ENCODE data around the gene ACP4. TPM values are rescaled to one million over a fixed set of nuclear protein-coding genes. Genes with fewer than 3 reads are reported as not detected.
"Not testable (repeated sequence)": the region's sequence is repeated elsewhere in the genome, so short reads cannot be mapped to it uniquely, and the experiment has no call there.

Gene ACP4, protein sequence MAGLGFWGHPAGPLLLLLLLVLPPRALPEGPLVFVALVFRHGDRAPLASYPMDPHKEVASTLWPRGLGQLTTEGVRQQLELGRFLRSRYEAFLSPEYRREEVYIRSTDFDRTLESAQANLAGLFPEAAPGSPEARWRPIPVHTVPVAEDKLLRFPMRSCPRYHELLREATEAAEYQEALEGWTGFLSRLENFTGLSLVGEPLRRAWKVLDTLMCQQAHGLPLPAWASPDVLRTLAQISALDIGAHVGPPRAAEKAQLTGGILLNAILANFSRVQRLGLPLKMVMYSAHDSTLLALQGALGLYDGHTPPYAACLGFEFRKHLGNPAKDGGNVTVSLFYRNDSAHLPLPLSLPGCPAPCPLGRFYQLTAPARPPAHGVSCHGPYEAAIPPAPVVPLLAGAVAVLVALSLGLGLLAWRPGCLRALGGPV
- not detected for total RNA-seq
- long read RNA-seq: 0 reads

GRCh38 chr19:50790396-50790795 lies at the start of gene ACP4:
ACP4 (plus strand) TSS chr19:50790415; CDS start chr19:50790415, 0 bp downstream.
- DNase-seq (ENCODE audit: low spot score): no peak

- DNase-seq (ENCODE audit: low spot score): no peak
Observed at GRCh38 chr19:50741179-50741933, 48.9 kb upstream of the ACP4 start.

DNA sequence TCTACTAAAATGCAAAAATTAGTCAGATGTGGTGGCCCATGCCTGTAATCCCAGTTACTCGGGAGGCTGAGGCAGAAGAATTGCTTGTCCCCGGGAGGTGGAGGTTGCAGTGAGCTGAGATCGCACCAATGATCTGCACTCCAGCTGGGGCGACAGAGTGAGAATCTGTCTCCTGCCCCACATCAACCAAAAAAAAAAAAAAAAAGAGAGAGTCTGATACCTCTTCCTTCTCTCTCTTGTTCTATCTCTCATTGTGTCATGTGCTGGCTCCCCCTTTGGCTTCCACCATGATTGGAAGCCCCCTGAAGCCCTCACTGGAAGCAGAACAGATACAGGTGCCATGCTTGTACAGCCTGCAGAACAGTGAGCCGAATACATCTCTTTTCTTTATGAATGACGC lies 46.7 kb upstream of the ACP4 start:
- DNase-seq (ENCODE audit: low spot score): no peak

DNA sequence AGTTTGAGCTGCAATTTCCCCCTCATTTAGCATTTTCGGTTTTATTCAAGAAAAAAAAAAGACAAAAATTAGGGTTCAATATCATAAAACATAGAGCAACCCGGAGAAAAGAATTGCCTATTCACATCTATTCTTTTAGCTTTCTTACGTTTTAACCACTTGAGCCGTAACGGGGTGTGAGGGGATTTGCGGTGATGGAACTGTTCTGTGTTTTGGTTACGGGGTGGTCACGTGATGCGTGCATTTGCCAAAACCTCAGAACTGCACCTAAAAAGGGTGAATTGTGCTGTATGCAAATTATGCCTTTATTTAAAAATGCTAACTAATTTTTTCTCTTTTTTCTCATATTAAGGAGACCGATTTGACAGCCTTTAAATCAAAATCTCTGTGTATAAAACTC lies 45.0 kb upstream of the ACP4 start:
- no peak for DNase-seq (ENCODE audit: low spot score)

DNA sequence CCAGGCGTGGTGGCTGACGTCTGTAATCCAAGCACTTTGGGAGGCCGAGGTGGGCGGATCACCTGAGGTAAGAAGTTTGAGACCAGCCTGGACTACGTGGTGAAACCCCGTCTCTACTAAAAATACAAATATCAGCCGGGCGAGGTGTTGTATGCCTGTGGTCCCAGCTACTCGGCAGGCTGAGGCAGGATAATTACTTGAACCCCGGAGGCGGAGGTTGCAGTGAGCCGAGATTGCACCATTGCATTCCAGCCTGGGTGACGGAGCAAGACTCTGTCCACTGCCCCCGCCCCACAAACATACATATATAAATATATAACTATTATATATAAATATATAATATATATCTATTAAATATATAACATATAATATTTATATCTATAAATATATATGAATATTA lies 43.1 kb upstream of the ACP4 start:
- DNase-seq (ENCODE audit: low spot score): not testable (repeated sequence)

DNA sequence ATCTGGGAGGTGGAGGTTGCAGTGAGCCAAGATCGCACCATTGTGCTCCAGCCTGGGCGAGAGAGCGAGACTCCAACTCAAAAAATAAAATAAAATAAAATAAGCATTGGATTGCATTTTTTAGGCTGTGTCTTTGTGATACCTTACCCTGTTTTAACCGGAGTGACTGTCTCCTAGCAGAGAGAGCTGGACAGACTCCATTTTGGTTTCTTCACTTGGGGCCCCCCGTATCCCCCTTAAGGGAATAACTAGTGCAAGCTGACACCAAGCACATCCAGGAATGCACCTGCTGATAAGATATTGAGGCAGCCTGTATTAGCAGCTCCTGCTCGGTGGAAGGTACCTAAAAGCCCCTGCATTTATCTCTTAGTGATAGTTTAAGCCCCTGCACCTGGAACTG lies 40.7 kb upstream of the ACP4 start:
- DNase-seq (ENCODE audit: low spot score): no peak

GRCh38 chr19:50750010-50750409 lies 40.2 kb upstream of the ACP4 start:
- DNase-seq (ENCODE audit: low spot score): no peak

DNA sequence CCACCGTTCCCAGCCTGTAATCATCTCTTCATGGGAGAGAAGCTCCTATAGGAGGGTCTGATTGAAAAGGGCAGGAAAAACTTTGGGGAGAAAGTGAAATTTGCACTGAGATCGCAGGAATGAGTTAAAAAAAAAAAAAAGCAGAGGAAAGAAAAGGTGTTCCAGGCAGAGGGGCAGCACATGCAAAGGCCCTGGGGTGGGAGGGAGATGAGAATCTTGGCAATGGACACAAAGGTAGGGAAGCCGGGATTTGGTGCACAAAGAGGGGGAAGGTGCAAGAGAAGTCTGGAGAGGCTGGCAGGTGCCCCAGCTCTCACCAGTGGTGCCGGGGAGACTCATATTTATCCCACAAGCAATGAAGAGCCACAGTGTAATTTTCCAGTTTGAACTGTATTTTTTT lies 36.3 kb upstream of the ACP4 start:
- no peak for DNase-seq (ENCODE audit: low spot score)

- DNase-seq (ENCODE audit: low spot score): not testable (repeated sequence)
Observed at GRCh38 chr19:50756244-50756643, 34.0 kb upstream of the ACP4 start.

DNA sequence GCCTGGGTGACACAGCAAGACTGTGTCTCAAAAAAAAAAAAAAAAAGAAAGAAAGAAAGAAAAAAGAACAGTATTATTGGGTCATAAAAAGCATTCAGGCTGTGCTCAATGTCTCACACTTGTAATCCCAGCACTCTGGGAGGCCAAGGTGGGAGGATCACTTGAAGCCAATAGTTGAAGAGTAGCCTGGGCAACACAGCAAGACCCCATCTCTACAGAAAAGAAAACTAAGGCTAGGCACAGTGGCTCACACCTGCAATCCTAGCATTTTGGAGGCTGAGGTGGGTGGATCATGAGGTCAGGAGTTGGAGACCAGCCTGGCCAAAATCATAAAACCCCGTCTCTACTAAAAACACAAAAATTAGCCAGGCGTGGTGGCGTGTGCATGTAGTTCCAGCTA lies 32.6 kb upstream of the ACP4 start:
- DNase-seq (ENCODE audit: low spot score): not testable (repeated sequence)

- not testable (repeated sequence) for DNase-seq (ENCODE audit: low spot score)
Observed at GRCh38 chr19:50759076-50759475, 31.1 kb upstream of the ACP4 start.

GRCh38 chr19:50759886-50760285 lies 30.3 kb upstream of the ACP4 start:
- no peak for DNase-seq (ENCODE audit: low spot score)

DNA sequence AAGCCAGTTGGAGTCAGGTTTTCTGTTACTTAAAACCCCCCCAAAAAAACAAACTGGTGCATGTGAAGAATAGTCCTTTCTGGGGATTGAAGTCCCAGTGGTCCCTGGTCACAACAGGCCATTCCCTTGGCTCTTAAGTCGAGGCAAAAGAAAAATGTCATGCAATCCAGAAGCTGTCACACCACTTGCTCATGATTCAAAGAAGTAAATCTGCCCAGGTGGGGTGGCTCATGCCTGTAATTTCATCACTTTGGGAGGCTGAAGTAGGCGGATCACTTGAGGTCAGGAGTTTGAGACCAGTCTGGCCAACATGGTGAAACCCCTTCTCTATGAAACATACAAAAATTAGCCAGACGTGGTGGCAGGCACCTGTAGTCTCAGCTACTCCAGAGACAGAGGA lies 28.7 kb upstream of the ACP4 start:
- not testable (repeated sequence) for DNase-seq (ENCODE audit: low spot score)

DNA sequence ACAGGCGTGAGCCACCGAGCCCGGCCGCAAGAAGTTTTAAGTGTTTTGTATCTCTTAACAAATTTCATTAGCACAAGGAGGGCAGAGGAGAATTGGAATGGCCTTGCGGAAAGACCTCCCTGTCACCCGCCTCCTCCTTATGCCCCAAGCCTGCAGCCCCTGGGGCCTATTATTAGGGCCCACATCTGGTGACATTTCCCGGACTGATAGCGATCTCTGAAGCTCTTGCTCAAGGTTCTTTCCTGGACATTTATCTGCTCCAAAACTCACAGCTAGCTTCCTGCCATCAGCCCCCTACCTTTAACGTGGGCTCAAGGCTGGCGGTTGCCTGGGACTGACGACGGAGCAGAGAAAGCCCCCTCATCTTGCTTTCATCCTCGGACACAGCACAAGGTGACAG lies 26.7 kb upstream of the ACP4 start:
- not testable (repeated sequence) for DNase-seq (ENCODE audit: low spot score)

- DNase-seq (ENCODE audit: low spot score): no peak
Observed at GRCh38 chr19:50764409-50764808, 25.8 kb upstream of the ACP4 start.

DNA sequence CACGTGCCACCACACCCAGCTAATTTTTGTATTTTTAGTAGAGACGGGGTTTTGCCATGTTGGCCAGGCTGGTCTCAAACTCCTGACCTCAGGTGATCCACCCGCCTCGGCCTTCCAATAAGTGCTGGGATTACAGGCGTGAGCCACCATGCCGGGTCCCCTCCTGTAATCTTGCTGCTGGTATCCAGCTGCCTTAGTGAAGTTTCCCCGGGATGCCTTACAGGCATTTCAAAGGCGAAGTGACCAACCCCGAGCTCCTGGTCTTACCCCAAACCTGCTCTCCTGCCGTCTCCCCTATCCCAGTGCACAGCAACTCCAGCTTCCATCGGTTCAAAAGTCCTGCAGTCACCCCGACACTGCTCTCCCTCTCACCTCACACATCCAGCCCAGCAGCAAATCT lies 23.5 kb upstream of the ACP4 start:
- not testable (repeated sequence) for DNase-seq (ENCODE audit: low spot score)

DNA sequence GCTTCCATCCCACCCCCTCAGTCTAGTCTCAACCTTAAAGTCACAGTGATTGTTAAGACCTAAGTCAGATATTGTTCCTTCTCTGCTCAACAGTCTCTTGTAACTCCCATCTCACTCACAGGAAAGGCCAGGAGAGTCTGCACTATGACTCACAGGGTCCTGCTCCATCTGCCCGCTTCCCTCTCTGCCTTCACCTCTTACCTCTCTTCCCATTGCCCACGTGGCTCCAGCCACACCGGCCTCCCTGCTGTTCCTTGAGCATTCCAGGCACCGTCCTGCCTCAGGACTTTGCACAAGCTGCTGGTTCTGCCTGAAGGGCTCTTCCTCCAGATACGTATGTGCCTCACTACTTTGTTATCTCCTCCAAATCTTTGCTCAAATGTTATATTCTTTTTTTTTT lies 23.0 kb upstream of the ACP4 start:
- DNase-seq (ENCODE audit: low spot score): not testable (repeated sequence)

DNA sequence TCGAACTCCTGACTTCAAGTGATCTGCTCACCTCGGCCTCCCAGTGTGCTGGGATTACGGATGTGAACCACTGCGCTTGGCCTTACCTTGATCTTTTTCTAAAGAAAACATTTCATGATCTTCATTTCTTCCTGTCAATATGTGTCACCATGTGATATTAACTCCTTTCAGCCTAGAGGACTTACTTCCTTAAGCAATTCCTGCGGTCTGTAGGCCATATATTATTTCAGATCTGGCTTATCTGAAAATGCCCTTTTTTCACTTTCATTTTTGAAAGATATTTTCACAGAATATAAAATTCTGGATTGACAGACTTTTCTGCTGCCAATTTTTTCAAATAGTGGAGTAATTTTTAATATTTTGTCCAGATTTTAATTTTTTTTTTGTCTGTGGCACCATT lies 21.9 kb upstream of the ACP4 start:
- no peak for DNase-seq (ENCODE audit: low spot score)

GRCh38 chr19:50770164-50770563 lies 20.1 kb upstream of the ACP4 start, which contains the start of gene GPR32:
GPR32 (plus strand) TSS chr19:50770464; CDS start chr19:50770601, 137 bp downstream.
- DNase-seq (ENCODE audit: low spot score): not testable (repeated sequence)

- DNase-seq (ENCODE audit: low spot score): no peak
Observed at GRCh38 chr19:50770888-50771287, 19.3 kb upstream of the ACP4 start.

- DNase-seq (ENCODE audit: low spot score): no peak
Observed at GRCh38 chr19:50772476-50772875, 17.7 kb upstream of the ACP4 start.

DNA sequence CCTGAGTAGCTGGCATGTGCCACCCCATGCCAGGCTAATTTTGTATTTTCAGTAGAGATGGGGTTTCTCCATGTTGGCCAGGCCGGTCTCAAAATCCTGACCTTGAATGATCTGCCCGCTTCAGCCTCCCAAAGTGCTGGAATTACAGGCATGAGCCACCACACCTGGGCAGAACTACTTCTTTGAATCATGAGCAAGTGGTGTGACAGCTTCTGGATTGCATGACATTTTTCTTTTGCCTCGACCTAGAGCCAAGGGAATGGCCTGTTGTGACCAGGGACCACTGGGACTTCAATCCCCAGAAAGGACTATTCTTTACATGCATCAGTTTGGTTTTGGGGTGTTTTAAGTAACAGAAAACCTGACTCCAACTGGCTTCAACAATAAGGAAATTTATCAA lies 17.3 kb upstream of the ACP4 start:
- not testable (repeated sequence) for DNase-seq (ENCODE audit: low spot score)

All from mesenteric fat pad (tissue), 1 donor.